Measurements from ENCODE around the gene PTGES2.

PTGES2 gene

DNA sequence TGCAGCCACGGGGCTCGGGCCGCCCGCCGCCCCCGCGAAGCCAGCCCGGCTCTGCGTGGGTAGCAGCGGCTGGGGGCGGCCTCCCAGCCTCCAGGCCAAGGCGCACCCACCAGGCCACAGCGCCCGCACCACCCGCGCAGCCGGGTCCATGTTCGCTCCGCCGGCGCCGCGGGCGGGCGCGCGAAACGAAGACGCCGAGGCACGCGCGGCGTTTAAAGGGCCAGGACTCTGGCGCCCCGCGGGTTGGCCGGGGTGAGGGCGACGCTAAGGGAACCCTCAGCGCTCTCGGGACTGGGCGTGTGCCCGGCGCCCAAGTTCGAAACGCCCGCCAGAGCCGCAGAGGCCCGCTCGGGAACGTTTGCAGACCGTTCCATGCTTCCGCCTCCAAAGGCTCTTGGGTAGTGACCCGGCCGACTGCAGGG lies at the start of gene PTGES2:
Gene PTGES2, minus strand, starts transcription at position 162 of the 422 bp plus-strand sequence. Its CDS starts 12 bp downstream, at position 150.
- no peak for TF ChIP-seq GATA3 (IDR thresholded peaks at IDR 0.05; ENCODE audit: low read depth, low read length)
- TF ChIP-seq GATA2 (IDR thresholded peaks at IDR 0.05; ENCODE audit: low read depth, low read length): no peak

DNA sequence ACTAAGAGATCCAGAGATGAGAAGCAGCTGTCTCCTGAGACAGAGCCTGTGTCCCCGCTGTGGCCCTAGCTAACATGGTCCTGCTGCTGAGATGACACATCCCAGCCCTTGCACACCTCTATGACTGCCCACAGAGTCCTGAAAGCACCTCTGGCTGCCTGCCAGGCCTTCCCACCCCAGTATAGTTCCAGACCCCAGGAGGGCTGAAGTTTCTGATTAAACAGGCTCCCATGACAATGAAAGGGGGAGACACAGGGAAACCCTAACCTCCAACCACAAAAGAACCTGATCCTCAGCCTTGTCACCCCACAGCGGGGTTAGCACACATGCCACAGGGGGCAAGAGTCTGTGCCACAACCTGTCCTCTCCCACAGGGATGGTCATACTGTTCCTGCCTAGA lies 48.2 kb upstream of the PTGES2 start:
- TF ChIP-seq GATA3 (IDR thresholded peaks at IDR 0.05; ENCODE audit: low read depth, low read length) (no peak), GATA2 (IDR thresholded peaks at IDR 0.05; ENCODE audit: low read depth, low read length) (no peak)

DNA sequence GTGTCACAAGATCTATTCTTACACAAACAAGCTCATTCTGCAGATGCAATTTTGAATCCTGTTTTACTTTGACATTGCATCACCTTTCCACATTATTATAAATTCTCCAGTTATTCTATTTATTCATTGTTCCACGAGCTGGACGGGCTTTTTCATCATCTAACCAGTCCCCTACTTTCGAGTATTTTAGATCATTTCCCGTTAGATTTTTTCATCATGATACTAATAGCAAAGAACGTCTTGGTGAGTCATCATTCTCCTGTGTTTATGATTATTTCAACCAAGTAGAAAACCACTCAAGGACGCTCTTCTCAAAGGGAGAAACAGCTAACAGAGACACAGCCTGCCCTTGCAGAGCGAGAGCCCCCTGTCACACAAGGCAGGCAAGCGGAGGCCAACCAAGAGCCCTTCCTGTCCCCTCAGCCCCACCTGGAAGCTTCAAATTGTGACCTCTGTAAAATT lies 47.6 kb upstream of the PTGES2 start:
- TF ChIP-seq GATA2 (IDR thresholded peaks at IDR 0.05; ENCODE audit: low read depth, low read length) (no peak), GATA3 (IDR thresholded peaks at IDR 0.05; ENCODE audit: low read depth, low read length) (no peak)

DNA sequence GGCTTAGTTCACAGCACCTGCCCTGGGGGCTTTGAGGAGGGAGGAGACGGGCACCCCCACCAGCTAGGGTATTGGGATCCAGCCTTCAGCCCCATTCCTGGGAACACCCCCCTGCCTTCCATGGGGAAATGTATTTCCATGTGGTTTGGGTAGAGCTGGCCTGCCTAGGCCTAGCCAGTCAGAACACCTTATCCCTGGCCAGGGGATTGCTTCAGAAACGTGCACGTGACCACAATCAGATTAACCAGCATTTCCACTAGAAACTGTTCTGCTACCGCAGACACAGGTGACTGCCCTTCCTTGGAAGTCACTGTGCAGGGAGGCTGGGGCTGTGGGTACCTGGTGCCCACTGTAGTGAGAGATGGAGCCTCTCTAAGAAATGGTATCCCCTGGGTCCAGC lies 46.5 kb upstream of the PTGES2 start:
- TF ChIP-seq GATA2 (IDR thresholded peaks at IDR 0.05; ENCODE audit: low read depth, low read length) (no peak), GATA3 (IDR thresholded peaks at IDR 0.05; ENCODE audit: low read depth, low read length) (no peak)

DNA sequence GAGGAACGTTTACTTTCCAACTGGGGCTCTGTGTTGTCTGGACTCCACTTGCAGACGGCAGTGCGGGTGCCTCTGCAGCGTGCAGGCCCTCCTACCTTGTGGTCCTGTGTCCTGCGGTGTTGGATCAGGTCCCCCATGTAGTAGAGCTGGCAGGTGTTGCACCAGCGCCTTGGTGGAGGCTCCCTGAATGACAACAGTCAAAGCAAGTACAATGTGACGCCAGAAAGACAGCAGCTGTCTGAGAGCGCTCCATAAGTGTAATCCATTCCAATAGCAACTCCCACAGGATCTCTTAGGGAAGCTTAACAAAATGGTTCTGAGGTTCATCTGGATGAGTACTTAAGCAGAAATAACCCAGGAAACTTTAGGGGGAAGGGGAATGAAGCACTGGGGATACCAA lies 42.4 kb upstream of the PTGES2 start:
- no peak for TF ChIP-seq GATA3 (IDR thresholded peaks at IDR 0.05; ENCODE audit: low read depth, low read length)
- TF ChIP-seq GATA2 (IDR thresholded peaks at IDR 0.05; ENCODE audit: low read depth, low read length): no peak

DNA sequence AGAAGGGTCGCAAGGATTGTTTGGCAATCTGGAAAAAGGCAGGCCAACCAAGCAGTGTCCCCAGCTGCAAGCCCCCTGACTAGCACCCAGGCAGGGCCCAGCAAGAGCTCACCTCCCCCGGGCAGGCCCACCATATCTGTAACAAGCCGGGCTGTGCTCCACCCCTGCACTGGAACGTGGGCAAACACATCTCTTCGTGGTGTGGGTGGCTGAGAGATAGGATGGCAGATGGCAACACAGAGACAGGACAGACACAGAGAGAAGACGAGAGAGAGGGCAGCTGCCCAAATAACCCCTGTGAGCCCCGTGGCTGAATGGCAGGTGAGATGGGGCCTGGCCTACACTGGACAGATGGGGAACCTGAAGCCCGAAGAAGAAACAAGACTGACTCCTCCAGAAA lies 42.0 kb upstream of the PTGES2 start:
- TF ChIP-seq GATA3 (IDR thresholded peaks at IDR 0.05; ENCODE audit: low read depth, low read length): no peak
- TF ChIP-seq GATA2 (IDR thresholded peaks at IDR 0.05; ENCODE audit: low read depth, low read length): no peak

DNA sequence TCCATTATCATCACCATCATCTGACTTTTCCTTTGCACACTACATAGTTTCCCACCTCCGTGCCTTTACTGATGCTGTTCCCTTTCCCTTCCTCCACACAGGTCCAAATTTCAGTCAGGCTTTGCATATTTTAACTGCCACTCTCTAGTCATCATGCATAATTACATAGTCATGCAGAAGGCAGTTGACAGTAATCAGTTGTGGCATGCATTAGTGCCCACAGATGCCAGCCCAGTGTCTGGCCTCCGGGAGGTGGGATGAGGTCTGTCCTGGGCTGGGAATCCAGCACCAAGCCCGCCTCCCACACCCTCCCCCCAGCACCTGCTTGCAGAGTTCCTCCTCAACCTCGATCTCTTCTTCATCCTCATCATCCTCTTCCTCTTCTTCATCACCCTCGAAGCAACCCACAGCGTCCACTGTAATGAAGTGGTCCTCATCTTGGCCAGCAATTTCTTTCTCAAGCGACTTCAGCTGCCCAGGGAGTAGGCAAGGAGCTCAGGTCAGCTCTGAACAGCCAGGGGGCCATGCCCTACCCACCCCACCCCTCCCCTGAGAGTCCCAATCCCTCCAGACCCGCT lies 41.3 kb upstream of the PTGES2 start:
- TF ChIP-seq GATA2 (IDR thresholded peaks at IDR 0.05; ENCODE audit: low read depth, low read length) (no peak), GATA3 (IDR thresholded peaks at IDR 0.05; ENCODE audit: low read depth, low read length) (no peak)

DNA sequence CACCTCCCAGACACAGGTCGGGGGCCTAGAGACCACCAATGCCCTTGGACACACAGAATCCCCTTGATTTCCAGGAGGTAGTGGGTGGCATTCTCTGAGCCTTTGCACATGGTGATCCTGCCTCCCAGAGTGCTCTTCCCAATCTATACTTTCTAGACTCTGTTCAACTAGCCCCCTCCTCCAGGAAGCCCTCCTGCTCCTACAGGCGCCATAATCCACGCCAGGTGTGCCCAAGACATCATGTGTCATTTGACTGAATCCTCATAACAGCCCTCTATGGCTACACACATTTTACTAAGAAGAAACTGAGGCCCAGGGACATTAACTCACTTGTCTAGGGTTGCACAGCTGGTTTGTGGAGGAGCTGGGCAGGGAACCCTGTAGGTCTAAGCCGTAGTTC lies 39.7 kb upstream of the PTGES2 start:
- no peak for TF ChIP-seq GATA3 (IDR thresholded peaks at IDR 0.05; ENCODE audit: low read depth, low read length)
- no peak for TF ChIP-seq GATA2 (IDR thresholded peaks at IDR 0.05; ENCODE audit: low read depth, low read length)

DNA sequence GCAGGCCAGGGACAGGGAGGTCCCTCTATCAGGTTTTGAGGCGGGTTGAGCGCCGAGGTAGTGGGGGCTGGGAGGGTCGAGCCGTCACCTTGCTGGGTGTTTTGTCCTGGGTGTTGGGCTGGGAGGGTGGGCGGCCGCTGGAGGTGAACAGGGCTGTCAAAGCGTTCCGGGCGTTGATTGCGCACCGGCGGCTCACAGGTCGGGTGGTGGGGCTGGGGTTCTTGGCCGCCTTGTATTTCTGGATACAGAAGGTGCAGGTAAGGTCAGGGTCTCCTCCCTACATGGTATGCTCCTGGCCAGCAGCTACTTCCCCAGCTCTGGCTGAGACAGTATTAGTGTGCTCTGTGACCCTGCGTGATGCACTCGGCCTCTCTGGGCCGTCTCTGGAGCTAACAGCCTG lies 38.6 kb upstream of the PTGES2 start:
- TF ChIP-seq GATA3 (IDR thresholded peaks at IDR 0.05; ENCODE audit: low read depth, low read length): no peak
- TF ChIP-seq GATA2 (IDR thresholded peaks at IDR 0.05; ENCODE audit: low read depth, low read length): no peak

DNA sequence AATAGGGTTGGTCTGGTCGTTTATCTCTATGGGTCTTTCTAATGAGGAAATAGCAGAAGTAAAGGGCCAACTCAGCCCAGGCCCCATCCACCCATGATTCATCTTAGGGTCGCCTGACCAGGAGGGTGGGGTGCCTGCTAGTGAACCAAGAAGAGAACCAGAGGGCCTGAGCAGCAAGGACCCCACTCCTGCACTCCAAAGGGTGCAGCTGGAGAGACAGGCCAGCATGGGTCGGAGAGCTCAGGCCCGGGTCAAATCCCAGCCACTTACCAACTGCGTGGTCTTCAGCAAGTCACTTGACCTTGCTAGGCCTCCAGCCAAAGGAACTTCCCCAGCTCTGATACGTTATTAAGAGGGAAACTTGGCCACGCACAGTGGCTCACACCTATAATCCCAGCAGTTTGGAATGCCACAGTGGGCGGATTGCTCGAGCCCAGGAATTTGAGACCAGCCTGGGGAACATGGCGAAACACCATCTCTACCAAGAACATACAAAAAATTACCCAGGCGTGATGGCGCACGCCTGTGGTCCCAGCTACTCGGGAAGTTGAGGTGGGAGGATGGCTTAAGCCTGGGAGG lies 36.9 kb upstream of the PTGES2 start:
- TF ChIP-seq GATA2 (IDR thresholded peaks at IDR 0.05; ENCODE audit: low read depth, low read length): no peak
- TF ChIP-seq GATA3 (IDR thresholded peaks at IDR 0.05; ENCODE audit: low read depth, low read length): no peak

DNA sequence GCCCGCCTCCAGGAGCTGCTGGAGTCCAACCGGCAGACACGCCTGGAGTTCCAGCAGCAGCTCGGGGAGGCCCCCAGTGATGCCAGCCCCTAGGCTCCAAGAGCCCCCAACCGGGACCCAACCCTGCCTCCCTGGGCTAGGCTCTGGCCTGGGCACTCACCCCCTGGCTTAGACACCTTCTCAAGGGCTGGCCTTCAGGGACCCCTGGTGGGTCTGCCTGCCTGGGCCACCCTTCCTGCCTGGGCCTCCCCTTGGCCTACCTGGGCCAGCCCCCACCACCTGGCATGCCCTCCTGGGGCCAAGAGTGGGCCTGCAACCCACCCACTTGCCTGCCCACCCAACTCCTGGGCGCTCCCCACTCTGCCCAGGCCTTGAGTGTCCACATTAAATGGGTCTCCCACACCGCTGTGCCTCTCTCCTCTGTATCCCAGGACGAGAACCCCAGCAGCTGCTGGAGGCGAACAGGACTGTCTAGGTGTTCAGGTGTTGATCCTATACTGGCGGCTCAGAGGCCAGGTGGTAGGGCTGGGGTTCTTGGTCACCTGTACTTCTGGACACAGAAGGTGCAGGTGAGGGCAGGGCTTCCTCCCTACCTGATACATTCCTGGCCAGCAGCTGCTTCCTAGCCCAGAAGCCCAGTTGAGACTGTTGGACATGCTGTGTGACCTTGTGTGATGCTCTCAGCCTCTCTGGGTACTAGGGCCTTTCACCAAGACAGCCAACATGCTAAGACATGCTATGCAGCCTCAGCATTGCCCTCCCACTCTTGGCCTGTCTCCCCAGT lies 36.2 kb upstream of the PTGES2 start:
- TF ChIP-seq GATA3 (IDR thresholded peaks at IDR 0.05; ENCODE audit: low read depth, low read length): no peak
- TF ChIP-seq GATA2 (IDR thresholded peaks at IDR 0.05; ENCODE audit: low read depth, low read length): no peak

DNA sequence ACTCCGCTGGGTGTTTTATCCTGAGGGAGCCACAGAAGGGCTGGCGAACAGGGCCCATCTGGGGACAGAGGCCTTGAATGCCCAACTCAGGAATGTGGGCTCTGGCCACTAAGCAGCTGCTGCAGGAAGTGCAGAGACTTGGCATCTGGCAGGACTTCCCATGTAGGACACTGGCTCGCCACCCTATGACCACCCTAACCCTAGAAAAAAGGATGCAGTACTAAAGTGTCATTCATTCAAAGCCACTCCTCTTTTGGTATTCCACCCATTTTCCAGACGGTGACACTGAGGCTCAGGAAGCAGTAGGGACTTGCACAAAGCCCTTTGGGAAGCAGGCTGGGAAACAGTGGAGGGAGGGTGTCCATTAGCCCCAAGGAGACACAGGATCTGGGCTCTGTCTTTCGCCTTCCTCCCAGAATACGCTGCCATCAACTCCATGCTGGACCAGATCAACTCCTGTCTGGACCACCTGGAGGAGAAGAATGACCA lies 35.5 kb upstream of the PTGES2 start:
- TF ChIP-seq GATA2 (IDR thresholded peaks at IDR 0.05; ENCODE audit: low read depth, low read length): no peak

DNA sequence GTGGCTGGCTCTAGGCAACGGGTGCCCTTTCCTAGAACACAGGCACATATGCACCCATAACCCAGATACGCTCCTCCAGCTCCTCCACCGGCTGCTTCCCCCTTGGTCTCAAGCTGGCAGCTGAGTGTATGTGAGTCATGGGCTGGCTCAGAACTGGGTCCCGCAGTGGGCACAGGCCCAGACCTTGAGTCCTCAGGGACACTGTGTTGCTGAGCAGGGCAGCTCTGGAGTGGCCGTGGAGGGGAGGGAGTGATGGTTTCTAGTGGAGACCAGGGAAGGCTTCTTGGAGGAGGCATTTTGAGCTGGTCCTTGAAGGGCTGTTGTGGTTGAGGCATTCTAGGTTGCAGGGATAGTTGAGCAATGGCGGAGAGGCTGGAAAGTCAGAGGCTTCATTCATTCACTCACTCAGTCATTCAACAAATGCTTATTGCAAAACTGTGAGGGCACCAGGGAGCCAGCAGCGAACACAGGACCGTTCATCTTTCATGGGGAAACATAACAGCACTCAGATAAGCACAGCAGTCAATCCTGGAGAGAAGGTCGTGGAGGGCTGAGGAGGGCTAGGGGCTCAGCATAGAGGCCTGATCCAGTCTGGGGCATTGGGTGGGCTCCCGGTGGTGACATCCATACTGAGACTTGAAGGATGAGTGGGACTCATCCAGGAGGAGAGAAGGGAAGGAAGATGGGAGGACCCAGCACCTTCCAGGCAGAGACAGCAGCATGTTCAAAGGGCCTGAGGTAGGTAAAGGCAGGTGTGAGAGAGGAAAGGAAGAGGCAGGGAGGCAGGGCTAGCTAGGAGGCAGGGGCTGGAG lies 34.9 kb upstream of the PTGES2 start:
- TF ChIP-seq GATA3 (IDR thresholded peaks at IDR 0.05; ENCODE audit: low read depth, low read length) (no peak), GATA2 (IDR thresholded peaks at IDR 0.05; ENCODE audit: low read depth, low read length) (no peak)

Measured in SH-SY5Y (cell line).